GM12891 (cell line): ENCODE measurements around the gene KCNK5.

Experiments used
- POLR2A ChIP-seq: IDR thresholded peaks from 2 replicates; pipeline ENCODE4 v1.6.1; 2011; ENCODE audit warnings: low read depth, low read length, control low read depth
- POLR2AphosphoS5 ChIP-seq: IDR thresholded peaks from 2 replicates; pipeline ENCODE4 v1.6.1; 2011; ENCODE audit warnings: low read depth, low read length, control low read depth
- POU2F2 ChIP-seq: IDR thresholded peaks from 2 replicates; pipeline ENCODE4 v1.6.1; 2011; ENCODE audit warnings: low read depth, mild to moderate bottlenecking, control low read depth, low read length, moderate library complexity
- TAF1 ChIP-seq: IDR thresholded peaks from 2 replicates; pipeline ENCODE4 v1.6.1; 2011; ENCODE audit warnings: low read depth, low read length, control low read depth

DNA sequence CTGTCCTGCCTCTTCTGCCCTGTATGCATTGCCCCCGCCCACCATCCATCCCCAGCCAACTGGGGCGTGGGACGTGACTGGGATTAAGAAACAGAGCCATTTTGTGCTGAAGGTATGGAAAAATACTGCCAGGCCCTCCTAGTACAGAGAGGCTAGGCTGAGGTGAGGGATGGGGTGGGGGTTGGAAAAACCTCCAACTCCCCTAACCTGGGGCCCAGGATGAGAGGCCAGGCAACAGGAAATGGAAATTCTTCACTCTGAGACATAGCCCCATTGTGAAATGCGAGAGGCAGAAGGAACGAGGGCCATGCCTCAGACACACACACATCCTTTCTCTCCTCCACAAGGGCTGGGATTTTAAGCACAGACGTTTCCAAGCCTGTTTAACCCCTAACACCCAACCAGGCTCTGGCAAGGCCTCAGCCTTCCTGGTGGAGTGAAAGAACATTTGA is 19.9 kb downstream of the KCNK5 start:
- TF ChIP-seq POLR2AphosphoS5 (no peak), TAF1 (no peak), POLR2A (no peak), POU2F2 (no peak)
